Endometrium (tissue), 2 donors: Measurements from ENCODE around the gene SAP30.

Experiments
- FAIRE-seq: peaks from 2 replicates; lab custom pipeline; 2012; peaks lifted over from hg19 to GRCh38; lab: Jason Lieb, UNC
- donor health status: control.
- donor health status: control.

SAP30 gene

GRCh38 chr4:173367285-173367684, 3.5 kb upstream of the SAP30 start:
- FAIRE-seq = no peak

- FAIRE-seq = no peak
Observed at GRCh38 chr4:173367946-173368345, 2.8 kb upstream of the SAP30 start.

GRCh38 chr4:173370130-173370476, 651 bp upstream of the SAP30 start:
- no peak for FAIRE-seq

GRCh38 chr4:173371292-173372192, 788 bp downstream of the SAP30 start:
- no peak for FAIRE-seq

GRCh38 chr4:173374588-173374987, 3.8 kb downstream of the SAP30 start:
- FAIRE-seq = no peak

- no peak for FAIRE-seq
Observed at GRCh38 chr4:173379929-173380328, 9.2 kb downstream of the SAP30 start.

- FAIRE-seq = no peak
Observed at GRCh38 chr4:173380987-173381386, 10.2 kb downstream of the SAP30 start.

GRCh38 chr4:173381610-173382009, 10.9 kb downstream of the SAP30 start:
- no peak for FAIRE-seq

GRCh38 chr4:173382349-173382748, 11.6 kb downstream of the SAP30 start:
- FAIRE-seq = no peak

GRCh38 chr4:173386751-173387150, 16.0 kb downstream of the SAP30 start:
- FAIRE-seq = no peak

GRCh38 chr4:173391701-173392100, 20.9 kb downstream of the SAP30 start:
- no peak for FAIRE-seq

GRCh38 chr4:173397604-173398003, 26.9 kb downstream of the SAP30 start:
- no peak for FAIRE-seq

GRCh38 chr4:173398220-173398619, 27.5 kb downstream of the SAP30 start:
- FAIRE-seq = no peak

- FAIRE-seq = no peak
Observed at GRCh38 chr4:173398779-173399415, 28.1 kb downstream of the SAP30 start, which contains the start of gene SCRG1. SCRG1 (minus strand) TSS chr4:173399116; CDS start chr4:173391414, 7,702 bp downstream.

- no peak for FAIRE-seq
Observed at GRCh38 chr4:173401063-173401462, 30.3 kb downstream of the SAP30 start.

- FAIRE-seq = no peak
Observed at GRCh38 chr4:173403051-173403450, 32.3 kb downstream of the SAP30 start.

GRCh38 chr4:173404296-173404865, 33.6 kb downstream of the SAP30 start:
- FAIRE-seq = no peak

GRCh38 chr4:173405840-173406606, 35.3 kb downstream of the SAP30 start:
- FAIRE-seq = no peak

- no peak for FAIRE-seq
Observed at GRCh38 chr4:173410079-173410478, 39.3 kb downstream of the SAP30 start.

GRCh38 chr4:173411106-173411693, 40.4 kb downstream of the SAP30 start:
- FAIRE-seq = no peak

GRCh38 chr4:173413036-173413435, 42.3 kb downstream of the SAP30 start:
- no peak for FAIRE-seq

- no peak for FAIRE-seq
Observed at GRCh38 chr4:173414456-173414855, 43.7 kb downstream of the SAP30 start.
